ENCODE measurements around the gene TSC1.
A peak's percentile ranks its signal among the peaks of the same experiment; 100 is the strongest.

TSC1 gene

GRCh38 chr9:132886334-132886725 lies 58.1 kb downstream of the TSC1 start:
- no peak for DNase-seq

GRCh38 chr9:132885720-132886333 lies 58.6 kb downstream of the TSC1 start:
- no peak for DNase-seq

GRCh38 chr9:132883349-132884294 lies 60.8 kb downstream of the TSC1 start:
- no peak for DNase-seq

- no peak for DNase-seq
Observed at GRCh38 chr9:132882616-132883015, 61.8 kb downstream of the TSC1 start.

- DNase-seq, result no peak
Observed at GRCh38 chr9:132881826-132882225, 62.6 kb downstream of the TSC1 start.

- no peak for DNase-seq
Observed at GRCh38 chr9:132880324-132880661, 64.1 kb downstream of the TSC1 start.

GRCh38 chr9:132879457-132880323 lies 64.7 kb downstream of the TSC1 start:
- DNase-seq, result peak; percentile 13

GRCh38 chr9:132878695-132879456 lies 65.5 kb downstream of the TSC1 start, which contains the start of gene SPACA9:
TSS of gene SPACA9 (plus strand) at chr9:132878898. CDS start at chr9:132883948, 5,050 bp downstream.
- no peak for DNase-seq

GRCh38 chr9:132877824-132878694 lies 66.4 kb downstream of the TSC1 start, which contains the start of gene AK8:
TSS of gene AK8 (minus strand) at chr9:132878284. CDS start at chr9:132878255, 29 bp downstream.
- peak; percentile 6 for DNase-seq

- no peak for DNase-seq
Observed at GRCh38 chr9:132877458-132877823, 67.0 kb downstream of the TSC1 start.

GRCh38 chr9:132876849-132877248 lies 67.6 kb downstream of the TSC1 start:
- no peak for DNase-seq

GRCh38 chr9:132875159-132875558 lies 69.3 kb downstream of the TSC1 start:
- no peak for DNase-seq

GRCh38 chr9:132873403-132873802 lies 71.0 kb downstream of the TSC1 start:
- DNase-seq, result no peak

GRCh38 chr9:132869266-132869665 lies 75.2 kb downstream of the TSC1 start:
- DNase-seq, result no peak

- no peak for DNase-seq
Observed at GRCh38 chr9:132866898-132867297, 77.5 kb downstream of the TSC1 start.

- DNase-seq, result no peak
Observed at GRCh38 chr9:132864691-132865090, 79.7 kb downstream of the TSC1 start.

- DNase-seq, result no peak
Observed at GRCh38 chr9:132864277-132864676, 80.1 kb downstream of the TSC1 start.

- no peak for DNase-seq
Observed at GRCh38 chr9:132863096-132863495, 81.3 kb downstream of the TSC1 start.

- no peak for DNase-seq
Observed at GRCh38 chr9:132862533-132862932, 81.9 kb downstream of the TSC1 start.

GRCh38 chr9:132861666-132862065 lies 82.8 kb downstream of the TSC1 start:
- DNase-seq, result no peak

GRCh38 chr9:132858751-132859150 lies 85.7 kb downstream of the TSC1 start:
- no peak for DNase-seq
